22Rv1 (cell line): Measurements from ENCODE around the gene STK39.

Experiments
- ZFX ChIP-seq: fragments of 450-650 bp; IDR thresholded peaks from 2 replicates; pipeline ENCODE4 v1.6.1; 2017; ENCODE audit warnings: antibody characterized with exemption, borderline replicate concordance
- TF ChIP-seq, protein P1 (sequence below): fragments of 450-650 bp; IDR thresholded peaks from 2 replicates; pipeline ENCODE4 v1.5.1; 2017; ENCODE audit warnings: mild to moderate bottlenecking

DNA sequence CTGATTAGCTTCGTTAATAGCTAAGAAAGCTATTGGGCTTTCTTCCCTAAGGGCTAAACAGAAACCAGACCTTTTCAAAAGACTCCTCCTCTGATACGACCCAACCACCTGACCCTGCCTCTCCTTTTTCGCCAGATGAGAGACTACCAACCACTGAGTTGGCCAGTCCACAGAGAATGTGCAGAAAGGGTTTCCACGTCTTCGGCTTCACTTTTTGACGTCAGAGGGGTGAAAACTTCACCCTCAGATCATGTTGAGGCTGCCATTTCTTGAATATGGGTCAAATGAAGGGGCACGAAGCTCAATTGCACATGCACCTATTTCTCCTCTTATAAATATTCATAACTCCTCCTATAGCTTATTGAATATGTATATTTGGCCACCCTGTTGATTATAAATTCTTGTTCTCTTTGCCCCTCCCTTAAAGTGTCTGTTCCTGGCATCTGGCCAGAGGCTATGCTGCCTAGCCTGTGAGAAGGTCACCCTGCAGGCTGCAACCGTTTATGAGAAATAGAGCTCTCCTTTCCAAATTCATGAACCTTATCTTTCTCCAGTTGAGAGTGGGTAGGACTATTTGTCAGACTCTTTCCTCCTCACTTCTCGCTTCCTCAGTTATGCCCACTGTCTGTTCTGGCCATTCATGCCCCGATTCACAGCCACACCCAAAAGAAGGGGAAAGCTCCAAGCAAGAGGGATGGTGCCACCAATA lies 301.6 kb downstream of the STK39 start:
- TF ChIP-seq, protein P1, sequence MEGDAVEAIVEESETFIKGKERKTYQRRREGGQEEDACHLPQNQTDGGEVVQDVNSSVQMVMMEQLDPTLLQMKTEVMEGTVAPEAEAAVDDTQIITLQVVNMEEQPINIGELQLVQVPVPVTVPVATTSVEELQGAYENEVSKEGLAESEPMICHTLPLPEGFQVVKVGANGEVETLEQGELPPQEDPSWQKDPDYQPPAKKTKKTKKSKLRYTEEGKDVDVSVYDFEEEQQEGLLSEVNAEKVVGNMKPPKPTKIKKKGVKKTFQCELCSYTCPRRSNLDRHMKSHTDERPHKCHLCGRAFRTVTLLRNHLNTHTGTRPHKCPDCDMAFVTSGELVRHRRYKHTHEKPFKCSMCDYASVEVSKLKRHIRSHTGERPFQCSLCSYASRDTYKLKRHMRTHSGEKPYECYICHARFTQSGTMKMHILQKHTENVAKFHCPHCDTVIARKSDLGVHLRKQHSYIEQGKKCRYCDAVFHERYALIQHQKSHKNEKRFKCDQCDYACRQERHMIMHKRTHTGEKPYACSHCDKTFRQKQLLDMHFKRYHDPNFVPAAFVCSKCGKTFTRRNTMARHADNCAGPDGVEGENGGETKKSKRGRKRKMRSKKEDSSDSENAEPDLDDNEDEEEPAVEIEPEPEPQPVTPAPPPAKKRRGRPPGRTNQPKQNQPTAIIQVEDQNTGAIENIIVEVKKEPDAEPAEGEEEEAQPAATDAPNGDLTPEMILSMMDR: no peak
- TF ChIP-seq ZFX: no peak
